GM21723 (cell line): ENCODE results near the gene PREPL.
"Not testable (repeated sequence)": the region's sequence is repeated elsewhere in the genome, so short reads cannot be mapped to it uniquely, and the experiment has no call there.

ENCODE experiments used
- ATAC-seq: cut with Tn5 transposase; IDR thresholded peaks from one replicate; pipeline ENCODE4 v1.9.1; 2021; ENCODE audit warnings: mild to moderate bottlenecking, moderate library complexity; ENCODE audit not compliant: unreplicated experiment

Gene PREPL

DNA sequence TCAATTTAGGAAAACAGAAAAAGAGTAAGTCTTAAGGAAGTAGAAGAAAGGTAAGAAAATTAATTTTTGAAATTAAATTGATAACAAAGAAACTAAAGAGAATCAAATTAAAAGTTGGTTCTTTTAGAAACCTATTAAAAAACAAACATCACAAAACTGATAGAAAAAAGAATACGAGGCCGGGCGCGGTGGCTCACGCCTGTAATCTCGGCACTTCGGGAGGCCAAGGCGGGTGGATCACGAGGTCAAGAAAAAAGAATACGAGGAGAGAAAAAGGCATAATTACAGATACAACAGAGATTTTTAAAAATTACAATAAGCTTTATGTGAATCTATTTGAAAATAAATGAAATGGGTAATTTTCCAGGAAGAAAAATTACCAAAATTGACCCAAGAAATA lies 11.8 kb downstream of the PREPL start:
- ATAC-seq, result no peak

DNA sequence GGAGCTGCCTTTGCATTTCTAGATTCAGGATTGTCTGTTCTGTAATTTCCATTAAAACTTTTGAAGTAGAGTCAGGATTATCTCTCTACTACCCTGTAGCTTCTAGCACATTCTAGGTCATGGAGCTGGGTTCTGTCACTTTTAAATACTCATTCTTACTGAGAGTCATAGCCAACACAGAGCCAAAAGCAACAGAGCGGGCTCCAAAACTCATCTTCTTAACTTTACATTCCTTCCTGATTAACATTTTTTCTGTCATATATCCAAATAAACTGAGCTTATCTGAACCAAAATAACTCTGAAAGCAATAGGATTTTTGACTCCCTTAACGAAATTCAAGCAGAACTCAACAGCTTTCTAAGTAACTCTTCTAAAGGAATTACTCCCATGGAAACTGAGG lies 12.9 kb downstream of the PREPL start:
- no peak for ATAC-seq

DNA sequence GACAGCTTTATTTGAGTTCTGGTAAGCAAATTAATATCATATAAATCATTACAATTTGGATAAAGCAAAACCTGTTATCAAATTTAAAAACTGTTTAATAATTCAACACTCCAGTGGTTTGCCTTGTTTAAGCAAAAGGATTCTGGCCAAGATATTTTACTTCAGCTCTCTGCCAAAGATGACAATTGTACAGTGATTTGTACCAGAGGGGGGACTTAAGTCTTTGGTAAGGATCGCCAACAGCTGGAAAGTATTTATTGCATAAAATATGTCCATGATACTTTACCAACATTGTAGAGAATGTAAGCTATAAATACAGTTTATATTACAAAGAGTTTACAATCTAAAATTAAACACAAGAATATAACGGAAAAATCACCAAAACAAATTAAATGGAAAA lies 13.8 kb downstream of the PREPL start:
- ATAC-seq, result no peak

DNA sequence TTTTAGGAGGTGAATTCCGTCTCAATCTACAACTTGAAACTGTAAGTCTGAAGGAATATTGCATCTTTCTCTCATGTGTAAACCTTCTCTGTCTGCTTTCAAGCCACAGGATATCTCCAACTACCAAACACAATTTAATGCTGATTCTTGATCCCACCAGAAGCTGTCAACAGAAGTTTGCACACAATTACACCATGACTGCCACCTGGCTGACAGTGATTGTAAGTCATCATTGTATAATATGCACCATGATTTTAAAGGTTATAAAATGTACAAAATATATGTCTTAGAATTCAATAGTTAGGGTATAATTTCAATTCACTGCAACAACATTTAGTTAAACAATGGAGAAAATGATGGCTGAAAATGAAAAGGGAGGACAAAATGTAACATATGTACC lies 18.4 kb downstream of the PREPL start:
- no peak for ATAC-seq

DNA sequence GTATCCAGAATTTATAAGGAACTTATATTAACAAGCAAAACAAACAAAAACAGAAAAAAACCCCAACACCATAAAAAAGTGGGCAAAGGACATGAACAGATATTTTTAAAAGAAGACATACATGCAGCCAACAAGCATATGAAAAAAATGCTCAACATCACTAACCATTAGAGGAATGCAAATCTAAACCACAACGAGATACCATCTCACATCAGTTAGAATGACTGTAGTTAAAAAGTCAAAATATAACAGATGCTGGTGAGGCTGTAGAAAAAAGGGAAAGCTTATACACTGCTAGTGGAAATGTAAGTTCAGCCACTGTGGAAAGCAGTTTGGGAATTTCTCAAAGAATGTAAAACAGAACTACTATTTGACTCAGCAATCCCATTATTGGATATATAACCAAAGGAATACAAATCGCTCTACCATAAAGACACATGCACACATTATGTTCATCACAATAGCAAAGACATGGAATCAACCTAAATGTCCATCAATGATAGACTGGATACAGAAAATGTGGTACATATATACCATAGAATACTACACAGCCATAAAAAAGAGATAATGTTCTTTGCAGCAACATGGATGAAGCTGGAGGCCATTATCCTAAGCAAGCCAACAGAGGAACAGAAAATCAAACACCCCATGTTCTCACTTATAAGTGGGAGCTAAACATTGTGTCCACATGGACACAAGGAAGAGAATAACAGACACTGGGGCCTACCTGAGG lies 25.3 kb downstream of the PREPL start:
- ATAC-seq, result no peak

DNA sequence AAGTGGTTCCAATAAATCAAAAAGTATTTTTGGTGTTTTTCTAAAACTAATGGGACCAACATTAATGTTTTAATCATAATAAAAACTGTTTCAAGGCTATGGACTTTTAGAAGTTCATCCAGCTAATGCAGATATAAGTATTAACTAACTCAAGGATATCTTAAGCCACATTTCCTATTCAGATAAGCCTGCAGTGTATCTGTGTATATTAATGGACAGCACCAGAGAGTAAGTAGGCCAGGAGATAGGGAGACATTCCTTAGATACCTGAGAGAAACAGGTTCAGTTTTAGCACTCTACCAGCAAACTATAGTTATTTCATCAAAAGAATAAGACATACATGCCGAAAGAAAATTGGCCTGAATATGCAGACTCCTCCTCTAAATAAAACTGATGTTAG lies 27.3 kb downstream of the PREPL start:
- no peak for ATAC-seq

DNA sequence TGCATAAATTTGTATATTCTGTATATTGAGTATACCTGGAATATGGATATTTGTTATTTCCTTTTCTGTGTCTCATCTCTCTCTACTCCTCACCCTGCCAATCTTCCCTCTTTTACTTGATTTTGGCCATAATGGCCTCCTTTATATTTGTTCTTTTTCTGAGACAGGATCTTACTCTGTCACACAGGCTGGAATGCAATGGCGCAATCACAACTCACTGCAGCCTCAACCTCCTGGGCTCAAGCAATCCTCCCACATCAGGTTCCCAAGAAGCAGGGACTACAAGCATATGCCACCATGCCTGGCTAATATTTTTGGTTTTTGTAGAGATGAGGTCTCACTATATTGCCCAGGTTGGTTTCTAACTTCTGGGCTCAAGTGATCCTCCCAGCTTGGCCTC lies 30.5 kb downstream of the PREPL start:
- ATAC-seq, result no peak

DNA sequence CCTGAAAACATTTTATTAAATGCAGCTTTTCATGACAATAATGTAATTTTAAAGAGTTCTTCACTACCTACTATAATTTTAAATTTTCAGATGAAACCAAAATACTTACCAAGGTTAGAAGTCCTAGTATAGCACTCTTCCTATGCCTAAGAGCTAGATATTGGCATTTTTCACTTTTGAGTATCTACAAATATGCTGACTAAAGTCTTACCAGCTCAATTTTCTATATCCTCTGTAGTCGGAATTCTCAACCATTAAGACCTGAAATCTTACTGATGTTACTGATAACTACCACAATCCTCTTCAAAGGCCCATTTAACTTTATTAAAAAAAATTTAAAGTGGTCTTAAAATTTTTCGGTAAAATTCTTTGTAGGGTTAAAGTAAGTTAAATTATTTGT lies 32.0 kb downstream of the PREPL start:
- no peak for ATAC-seq

DNA sequence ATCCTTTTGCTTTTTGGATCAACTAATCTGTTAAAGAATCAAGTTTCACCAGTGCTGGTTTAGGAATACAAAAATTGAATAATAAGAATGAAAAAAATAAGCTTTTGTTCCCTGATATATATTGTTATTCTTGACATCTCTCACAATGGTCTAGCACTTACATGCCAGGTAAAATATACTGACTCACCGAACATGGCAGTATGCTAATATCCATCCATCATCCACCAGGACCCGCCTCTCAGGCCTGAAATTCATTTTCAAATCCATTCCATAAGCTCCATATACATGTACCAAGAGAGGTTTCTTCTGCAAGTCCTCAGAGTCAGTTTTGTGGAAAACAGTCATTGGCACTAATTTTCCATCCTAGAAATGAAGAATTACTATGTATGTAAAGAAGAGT lies 32.5 kb downstream of the PREPL start:
- ATAC-seq, result no peak

DNA sequence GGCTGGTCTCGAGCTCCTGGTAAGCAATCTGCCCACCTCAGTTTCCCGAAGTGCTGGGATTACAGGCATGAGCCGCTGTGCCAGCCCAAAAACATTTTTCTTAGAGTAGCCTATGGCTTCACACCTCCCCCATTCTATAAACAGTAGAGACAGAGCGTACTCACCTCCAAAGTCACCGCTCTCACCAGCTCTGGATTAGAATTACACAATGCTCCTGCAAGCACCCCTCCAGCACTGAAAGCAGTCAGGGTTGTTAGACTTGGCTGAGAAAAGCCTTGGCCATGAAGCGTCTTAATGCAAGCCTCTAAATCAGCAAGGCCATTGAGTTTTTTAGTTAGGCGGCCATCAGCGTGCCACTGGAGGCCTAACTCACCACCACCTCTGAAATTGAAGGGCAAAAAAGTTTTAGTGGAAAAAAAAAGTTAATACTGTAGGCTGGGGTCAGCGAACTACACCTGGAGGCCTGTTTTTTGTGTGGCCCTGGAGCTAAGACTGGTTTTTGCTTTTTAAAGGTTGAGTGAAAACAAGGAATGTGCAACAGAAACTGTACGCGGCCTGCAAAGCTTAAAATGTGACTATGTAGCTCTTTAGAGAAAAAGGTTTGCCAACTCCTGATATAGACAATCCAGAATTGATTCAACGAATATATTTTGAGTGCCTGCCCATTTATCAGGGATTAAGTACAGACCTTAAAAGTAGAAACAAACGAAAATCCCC lies 34.6 kb downstream of the PREPL start:
- ATAC-seq, result no peak

DNA sequence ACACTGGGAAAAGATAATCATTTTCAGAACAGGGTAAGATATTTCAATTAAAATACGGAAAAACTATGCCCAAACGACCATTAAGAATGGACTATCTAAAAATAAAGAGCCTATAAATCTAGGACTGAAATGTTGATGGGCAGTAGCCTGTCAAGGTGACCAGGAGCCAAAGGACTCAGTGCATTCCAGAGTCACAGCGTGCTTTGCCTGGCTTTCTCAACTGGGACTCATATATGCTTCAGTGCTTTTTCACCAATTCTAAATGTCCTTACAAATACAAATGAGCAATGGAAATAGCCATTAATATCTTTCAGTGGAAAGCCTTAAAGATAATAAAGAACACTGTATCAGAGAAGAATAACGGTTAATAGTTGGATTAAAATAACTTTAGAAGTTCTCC lies 35.4 kb downstream of the PREPL start:
- ATAC-seq, result no peak

DNA sequence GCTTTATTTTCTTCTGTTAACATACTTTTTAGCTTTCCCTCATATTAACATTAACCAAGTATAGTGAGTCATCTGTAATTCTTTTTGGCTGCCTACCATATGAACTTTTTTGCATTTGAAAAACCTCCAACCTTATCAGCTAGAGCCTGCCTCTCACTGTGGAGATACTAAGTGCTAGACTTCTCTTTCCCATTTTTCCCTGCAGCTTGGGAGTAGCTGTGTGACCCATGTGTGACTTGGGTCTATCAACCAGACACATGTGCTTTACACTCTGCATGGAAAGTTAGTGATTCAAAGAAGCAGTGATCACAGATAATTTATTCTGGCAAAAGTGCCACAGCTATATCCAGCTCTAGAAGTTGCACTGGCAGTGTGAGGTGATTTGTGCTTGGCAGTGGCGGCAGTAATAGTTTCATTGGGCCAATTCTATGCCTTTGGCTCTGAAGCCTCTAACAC lies 36.3 kb downstream of the PREPL start:
- ATAC-seq, result no peak

DNA sequence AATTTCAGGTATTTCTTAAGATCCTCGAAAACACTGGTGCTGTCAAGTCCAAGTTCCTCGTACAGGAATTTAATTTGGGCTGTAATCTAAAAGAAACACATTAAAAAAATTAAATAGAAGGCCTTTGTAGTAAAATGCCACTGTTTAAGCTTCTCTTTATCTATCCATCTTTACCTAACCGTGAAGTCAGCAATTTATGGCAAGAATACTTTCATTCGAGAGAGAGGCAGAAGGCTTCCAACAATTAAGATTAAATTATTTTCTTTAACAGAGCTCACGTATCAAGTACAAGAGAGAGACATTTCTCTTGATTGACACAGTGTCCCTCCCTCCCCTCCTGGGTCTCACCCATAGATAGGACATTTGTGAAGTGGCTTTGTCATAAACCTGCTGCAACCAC lies 39.9 kb downstream of the PREPL start:
- ATAC-seq, result no peak

DNA sequence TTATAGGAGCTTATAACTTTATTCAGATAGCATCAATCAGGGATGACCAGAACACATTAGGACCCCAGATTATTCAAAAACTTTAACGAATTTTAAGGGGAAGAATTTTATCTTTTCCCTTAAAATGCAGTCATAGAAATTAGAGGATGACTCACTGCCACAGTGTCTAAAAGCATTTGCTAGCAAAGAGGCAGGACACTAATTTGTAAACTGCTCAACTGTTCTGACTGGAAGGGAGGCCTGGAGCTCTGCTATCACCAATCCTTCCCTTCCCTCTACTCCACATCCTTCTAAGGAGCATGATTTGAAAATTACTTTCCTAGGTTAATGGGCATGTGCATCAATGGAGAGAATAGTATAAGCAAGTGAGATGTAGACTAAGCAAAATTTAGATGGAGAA lies 40.5 kb downstream of the PREPL start:
- no peak for ATAC-seq

DNA sequence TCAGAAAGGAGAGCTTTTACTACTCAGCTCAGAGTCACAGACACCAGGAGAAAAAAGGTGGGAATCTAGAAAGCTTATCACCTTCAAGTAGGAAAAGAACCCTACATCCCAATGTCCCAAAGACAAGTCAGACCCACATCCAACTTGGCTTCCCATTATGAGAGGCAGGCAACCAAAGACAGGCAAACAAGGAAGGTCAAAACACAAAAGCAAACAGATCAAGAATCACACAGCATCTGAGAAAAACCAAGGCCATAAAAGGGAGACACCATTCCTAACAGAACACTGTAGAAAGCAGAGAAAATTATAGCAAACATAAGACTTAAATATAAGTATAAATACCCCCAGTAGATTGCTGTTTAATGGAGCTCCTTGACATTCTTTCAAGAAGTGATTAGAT lies 45.3 kb downstream of the PREPL start:
- ATAC-seq, result no peak

DNA sequence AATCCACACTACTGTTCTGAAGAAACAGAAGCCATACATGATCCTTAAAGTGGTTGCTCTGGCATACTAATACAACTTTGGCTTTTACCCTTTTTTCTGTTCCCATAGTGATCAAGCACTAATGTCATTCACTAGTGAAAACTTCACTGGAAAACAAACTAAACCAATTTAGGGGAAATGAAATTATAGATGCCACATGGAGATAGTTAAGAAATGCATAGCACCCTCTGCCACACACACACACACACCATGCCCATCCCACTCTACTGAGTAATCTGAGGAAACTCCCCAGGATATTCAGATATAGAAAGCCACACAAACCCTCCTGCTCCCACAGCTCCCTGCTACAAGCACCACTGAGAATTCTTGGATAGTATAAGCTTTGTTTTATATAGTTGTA lies 46.9 kb downstream of the PREPL start:
- ATAC-seq, result no peak

DNA sequence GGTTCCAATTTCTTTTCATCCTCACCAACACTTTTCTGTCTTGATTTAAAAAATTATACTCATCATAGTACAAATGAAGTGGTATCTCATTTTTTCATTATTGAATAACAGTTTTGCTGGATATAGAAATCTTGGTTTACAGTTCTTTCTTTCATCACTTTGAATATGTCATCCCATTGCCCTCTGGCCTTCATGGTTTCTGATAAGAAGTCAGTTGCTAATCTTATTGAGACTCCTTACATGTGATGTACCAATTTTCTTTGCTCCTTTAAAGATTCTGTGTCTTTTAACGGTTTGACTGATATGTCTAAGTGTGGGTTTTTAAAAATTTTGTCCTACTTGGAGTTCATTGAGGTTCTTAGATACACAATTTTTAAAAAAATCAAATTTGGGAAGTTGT lies 51.0 kb downstream of the PREPL start:
- no peak for ATAC-seq

DNA sequence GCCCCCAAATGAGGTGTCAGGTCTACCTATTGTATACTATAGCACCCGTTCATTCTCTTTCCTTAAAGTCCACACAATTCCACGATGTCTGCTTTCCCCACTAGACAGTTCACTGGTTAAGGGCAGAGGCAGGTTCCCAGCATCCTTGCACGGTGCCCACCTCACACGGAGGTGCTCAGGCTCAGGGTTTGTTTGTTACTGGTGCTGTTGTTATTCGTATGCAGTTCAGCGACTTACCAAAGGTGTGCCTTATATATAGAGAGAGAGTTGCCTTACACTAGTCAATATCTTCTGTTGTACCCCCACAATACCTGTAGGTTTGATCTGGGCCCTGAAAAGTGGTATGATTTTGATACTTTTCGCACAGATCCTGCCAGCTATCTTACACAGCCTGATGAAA lies 55.4 kb downstream of the PREPL start:
- no peak for ATAC-seq

DNA sequence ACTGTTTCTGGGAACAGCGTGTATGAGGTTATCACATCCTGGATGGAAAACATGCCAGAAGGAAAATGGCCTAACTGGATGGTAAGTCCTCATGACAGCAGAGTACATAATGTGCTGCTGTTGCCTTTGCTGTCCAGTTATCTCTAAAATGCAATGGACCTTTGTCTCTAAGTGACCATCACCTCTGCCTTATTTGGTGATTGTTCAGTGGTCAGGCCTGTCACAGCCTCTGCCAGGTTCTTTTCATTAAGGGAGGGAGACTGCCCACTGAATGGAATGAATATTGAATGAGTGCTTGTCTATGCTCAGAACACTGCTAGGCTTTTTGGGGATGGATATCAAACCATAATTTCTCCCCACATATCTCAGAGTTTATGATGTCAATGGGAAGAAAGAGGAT lies 57.0 kb downstream of the PREPL start:
- ATAC-seq, result no peak

DNA sequence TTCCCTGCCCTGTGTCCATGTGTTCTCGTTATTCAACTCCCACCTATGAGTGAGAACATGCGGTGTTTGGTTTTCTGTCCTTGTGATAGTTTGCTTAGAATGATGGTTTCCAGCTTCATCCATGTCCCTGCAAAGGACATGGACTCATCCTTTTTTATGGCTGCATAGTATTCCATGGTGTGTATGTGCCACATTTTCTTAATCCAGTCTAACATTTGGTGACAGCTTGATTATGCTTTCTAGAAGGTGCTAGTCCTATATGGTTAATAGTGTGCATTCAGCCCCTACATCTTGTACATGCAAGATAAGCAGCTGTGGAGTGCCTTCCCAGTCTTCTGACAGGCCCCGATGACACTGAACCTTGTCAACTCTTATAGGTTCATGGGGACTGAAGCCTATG lies 57.5 kb downstream of the PREPL start:
- ATAC-seq, result not testable (repeated sequence)

DNA sequence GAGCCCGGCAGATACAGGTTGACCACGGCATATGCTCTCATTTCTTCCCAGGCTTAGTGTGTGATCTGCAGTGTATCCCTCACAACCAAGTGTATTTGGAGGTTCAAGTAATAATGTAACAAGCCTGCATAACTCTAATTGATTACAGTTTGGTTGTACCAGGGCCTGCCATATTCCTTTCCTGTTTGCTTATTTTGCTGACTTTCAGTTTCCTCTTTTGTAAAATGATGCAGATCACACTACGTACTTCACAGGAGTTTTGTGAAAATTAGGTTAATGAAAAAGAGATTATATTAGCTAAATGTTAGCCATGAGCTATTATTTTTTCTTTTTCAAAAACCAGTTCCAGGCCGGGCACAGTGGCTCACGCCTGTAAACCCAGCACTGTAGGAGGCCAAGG lies 60.2 kb downstream of the PREPL start:
- no peak for ATAC-seq

DNA sequence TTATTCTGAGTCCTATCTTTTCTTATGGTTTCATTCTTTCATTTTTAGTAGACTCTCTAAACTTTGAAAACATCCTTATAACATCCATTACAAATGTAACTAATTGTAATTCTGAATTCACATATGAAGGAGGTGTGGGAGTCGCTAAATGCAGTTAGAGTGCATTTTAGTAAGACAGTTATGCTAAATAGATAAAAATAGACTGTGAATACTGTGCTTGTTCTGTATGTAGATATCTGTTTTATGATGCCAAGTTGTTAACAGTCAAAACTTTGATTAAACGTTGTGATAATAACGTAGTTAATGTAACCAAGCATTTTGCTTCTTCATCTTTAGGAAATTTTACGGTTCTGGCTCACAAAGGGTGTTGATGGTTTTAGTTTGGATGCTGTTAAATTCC lies 61.7 kb downstream of the PREPL start:
- no peak for ATAC-seq

DNA sequence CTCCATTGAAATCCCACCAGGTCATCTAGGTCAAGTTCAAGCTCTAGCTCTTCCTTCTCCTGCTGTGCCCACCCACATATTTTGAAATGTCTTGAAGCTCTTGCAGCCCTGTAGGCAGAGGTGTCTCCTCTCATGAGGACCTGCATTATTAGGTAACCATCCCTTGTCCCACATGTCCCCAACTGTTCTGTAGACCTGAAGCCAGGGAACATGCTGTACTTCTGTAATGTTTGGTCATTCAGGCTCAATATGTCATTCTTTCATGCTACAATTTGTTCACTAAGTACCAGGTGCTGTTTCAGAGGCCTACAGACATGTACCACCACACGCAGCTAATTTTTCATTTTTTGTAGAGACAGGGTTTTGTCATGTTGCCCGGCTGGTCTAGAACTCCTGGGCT lies 63.9 kb downstream of the PREPL start:
- ATAC-seq, result no peak
